Cardiac septum (tissue), 1 donor: ENCODE results near the gene FGR. TPM values are rescaled to one million over a fixed set of nuclear protein-coding genes. Genes with fewer than 3 reads are reported as not detected.
A peak's percentile ranks its signal among the peaks of the same experiment; 100 is the strongest.
"Not testable (repeated sequence)": the region's sequence is repeated elsewhere in the genome, so short reads cannot be mapped to it uniquely, and the experiment has no call there.

Experiments
- DNase-seq: peaks from one replicate; pipeline ENCODE4 v3.0.0-alpha.2; 2020; ENCODE audit warnings: low spot score
- intact Hi-C: fragments of 100-400 bp; cut with DNase I; formaldehyde crosslinking; loops from one replicate; pipeline ENCODE4 v1.14.0; 2022
- long read RNA-seq: library from polyadenylated mRNA; unstranded; transcript quantifications from one replicate; pipeline ENCODE4 v2.0.0, GENCODE V29; 2021
- total RNA-seq: library from RNA; stranded (reverse); fragmentation: NEBNext Ultra II Directional; extraction: Animal tissue kit (Norgen Biotek cat#: 25700); gene quantifications from one replicate; pipeline ENCODE4 v1.2.1, GENCODE V29; 2021
- donor health status: DM: no; HTN: no; CAD: no.

The FGR gene
- total RNA-seq = 3.8 TPM
- long read RNA-seq = 0 reads

- intact Hi-C loops = no loop called here
- DNase-seq = peak; percentile 86
These were observed at the start of gene FGR for GRCh38 chr1:27634985-27635367. FGR (minus strand) TSS chr1:27635185; CDS start chr1:27623916, 11,269 bp downstream.

- intact Hi-C loops = no loop called here
These were observed 49.2 kb upstream of the FGR start for GRCh38 chr1:27684176-27684575.

DNA sequence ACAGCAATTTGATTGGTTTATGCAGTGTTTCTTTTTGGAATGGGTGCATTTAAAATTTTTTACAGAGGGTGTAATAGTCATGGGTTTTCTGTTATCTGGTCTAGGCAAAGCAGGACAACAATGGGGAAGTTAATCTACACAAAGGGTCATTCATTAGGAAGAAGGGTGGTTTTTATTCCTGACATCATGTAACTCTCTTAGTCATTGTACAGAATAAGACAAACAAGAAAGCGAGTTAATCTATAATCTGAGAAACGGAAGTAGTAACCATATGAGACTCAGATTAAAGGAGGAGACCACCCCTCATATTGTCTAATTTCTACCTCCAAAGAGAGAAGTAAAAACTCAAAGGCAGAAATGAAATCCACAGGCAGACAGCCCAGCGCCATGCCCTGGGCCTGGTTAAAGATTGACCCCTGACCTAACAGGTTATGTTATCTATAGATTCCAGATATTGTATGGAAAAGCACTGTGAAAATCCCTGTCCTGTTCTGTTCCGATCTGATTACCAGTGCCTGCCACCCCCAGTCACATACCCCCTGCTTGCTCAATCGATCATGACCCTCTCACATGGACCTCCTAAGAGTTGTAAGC, 47.5 kb upstream of the FGR start:
- intact Hi-C loops = no loop called here
- DNase-seq = no peak

More at GRCh38 chr1:27684176-27684575, 49.2 kb upstream of the FGR start:
- no peak for DNase-seq

DNA sequence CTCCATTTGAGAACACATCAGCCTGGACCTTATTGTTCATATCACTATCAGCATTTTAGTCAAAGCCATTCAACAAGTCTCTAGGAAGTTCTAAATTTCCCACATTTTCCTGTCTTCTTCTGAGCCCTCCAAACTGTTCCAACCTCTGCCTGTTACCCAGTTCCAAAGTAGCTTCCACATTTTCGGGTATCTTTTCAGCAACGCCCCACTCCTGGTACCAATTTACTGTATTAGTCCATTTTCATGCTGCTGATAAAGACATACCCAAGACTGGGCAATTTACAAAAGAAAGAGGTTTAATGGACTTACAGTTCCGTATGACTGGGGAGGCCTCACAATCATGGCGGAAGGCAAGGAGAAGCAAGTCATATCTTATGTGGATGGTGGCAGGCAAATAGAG, 46.6 kb upstream of the FGR start:
- DNase-seq, intact Hi-C loops: not testable (repeated sequence)

DNA sequence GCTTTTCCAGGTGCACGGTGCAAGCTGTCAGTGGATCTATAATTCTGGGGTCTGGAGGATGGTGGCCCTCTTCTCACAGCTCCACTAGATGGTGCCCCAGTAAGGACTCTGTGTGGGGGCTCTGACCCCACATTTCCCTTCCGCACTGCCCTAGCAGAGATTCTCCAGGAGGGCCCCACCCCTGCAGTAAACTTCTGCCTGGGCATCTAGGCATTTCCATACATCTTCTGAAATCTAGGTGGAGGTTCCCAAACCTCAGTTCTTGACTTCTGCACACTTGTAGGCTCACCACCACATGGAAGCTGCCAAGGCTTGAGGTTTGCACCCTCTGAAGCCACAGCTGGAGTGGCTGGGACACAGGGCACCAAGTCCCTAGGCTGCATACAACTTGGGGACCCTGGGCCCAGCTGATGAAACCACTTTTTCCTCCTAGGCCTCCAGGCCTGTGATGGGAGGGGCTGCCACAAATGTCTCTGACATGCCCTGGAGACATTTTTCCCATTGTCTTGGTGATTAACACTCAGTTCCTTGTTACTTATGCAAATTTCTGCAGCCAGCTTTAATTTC, 45.3 kb upstream of the FGR start:
- DNase-seq, intact Hi-C loops: not testable (repeated sequence)

DNA sequence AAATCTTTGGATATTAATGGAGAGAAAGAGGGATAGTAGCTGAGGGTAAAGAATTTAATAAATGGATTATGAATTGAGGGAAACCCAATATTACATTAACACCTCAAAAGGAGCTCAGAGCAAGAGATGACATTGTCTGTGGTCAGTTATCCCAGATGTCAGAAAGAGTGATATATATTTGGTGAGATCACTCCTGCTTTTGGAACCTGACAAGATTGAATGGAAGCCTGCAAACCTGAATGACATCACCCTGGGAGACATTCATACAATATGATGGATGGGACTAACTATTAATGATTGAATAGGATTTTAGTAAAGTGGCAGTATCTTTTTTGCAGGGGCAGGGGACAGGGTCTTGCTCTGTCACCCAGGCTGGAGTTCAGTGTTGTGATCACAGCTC, 43.8 kb upstream of the FGR start:
- no peak for DNase-seq
- intact Hi-C loops = no loop called here

DNA sequence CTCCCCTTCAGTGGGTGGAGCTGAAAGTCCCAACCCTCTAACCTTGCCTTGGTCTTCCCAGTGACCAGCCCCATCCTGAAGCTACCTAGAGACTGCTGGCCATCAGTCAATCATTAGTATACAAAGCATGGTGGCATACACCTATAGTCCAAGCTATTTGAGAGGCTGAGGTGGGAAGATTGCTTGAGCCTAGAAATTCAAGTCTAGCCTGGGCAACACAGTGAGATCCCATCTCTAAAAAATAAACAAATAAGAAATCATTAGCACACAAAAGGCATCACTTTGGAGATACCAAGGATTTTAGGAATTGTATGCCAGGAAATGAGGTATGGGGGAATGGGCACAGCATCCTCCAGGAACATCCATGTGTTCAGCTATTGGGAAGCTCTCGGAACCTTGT, 41.4 kb upstream of the FGR start:
- no peak for DNase-seq
- intact Hi-C loops = no loop called here

DNA sequence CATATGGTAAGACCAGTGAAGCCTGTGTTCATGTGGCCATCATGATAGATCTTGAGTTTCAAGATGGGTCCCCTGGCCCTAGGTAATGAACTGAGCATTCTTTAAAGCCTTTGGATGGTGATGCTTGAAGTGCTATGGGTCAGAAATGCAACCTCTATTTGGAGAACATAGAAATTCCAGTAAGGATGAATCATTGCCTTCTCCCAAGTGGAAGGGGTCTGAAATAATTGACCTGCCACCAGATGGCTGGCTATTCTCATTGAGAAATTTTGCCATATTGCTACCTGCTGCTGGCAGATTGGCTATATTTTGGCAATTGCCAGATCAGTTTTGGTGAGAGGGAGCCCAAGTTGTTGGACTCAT, 37.7 kb upstream of the FGR start:
- no peak for DNase-seq
- intact Hi-C loops = loop anchor here (1.0 to 5.0 kb wide), 2 partner anchors 53 to 100 kb away; partner anchors contain the start of genes FAM76A and STX12

DNA sequence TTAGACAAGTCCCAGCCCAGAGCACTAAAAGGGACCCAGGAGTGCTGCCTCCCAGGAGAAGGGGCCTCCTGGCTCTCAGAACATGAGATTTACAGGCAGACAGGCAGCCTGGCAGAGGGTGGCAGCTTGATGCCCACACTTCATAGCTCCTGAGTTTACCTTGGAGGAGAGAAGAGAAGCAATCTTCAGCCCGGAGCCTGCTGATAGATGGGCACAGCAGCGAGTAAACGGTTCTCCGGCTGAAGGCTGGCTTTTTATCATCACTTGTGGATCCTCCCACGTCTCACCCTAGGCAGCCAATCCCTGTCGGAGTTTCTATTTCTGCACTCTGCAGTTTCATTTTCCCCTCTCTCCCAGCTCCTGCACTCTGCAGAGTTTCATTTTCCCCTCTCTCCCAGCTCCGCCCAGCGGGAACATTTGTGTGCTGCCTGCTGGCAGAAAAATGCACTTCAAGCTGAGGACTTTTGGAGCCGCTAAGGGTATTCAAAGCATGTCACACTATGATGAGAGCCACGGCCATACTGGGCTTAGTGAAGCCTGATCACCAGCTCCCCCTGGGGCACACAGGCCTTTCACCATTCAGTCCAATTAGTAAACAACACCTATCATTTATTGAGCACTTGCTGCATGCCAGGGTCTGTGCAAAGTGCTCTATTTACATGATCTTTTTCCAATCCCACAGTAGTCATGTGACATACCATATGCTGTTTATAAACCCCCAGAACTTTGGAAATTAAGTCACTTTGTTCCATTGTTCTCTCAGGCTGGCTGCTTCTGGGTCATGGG, 37.2 kb upstream of the FGR start, which contains the start of gene IFI6:
TSS of gene IFI6 (minus strand) at position 229 of the 786 bp plus-strand sequence. CDS start 2,878 bp downstream, outside the sequence.
- intact Hi-C loops = loop anchor here (1.0 to 5.0 kb wide), 2 partner anchors 53 to 100 kb away; partner anchors contain the start of genes FAM76A and STX12
- peak; percentile 94 for DNase-seq

GRCh38 chr1:27669876-27670275, 34.9 kb upstream of the FGR start:
- DNase-seq = no peak
- intact Hi-C loops = loop anchor here (5.0 kb wide), 1 partner anchor 102 kb away; the partner anchor contains the start of gene STX12

- intact Hi-C loops = no loop called here
- DNase-seq = peak; percentile 92
These were observed 34.1 kb upstream of the FGR start for GRCh38 chr1:27668808-27669723.

- intact Hi-C loops = no loop called here
- no peak for DNase-seq
These were observed 33.3 kb upstream of the FGR start for GRCh38 chr1:27668121-27668807.

GRCh38 chr1:27666791-27667254, 31.8 kb upstream of the FGR start:
- intact Hi-C loops = no loop called here
- DNase-seq = no peak

DNA sequence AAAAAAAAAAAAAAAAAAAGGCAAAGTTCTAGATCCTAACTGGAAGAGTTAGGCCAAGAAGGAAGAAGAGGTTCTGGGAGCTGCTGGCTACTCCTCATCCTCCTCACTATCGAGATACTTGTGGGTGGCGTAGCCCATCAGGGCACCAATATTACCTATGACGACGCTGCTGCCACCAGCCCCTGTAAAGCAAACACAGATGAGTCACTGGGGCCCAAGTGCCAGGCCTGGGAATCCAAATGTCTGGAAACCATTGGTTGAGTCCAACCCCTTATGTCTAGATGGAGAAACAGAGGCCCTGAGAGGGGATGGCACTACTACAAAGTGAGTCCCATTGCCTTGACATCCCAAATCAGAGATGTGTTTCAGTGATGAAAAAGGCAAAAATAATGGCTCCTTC, 31.3 kb upstream of the FGR start:
- no peak for DNase-seq
- intact Hi-C loops = no loop called here

- no peak for DNase-seq
- intact Hi-C loops = loop anchor here (2.0 kb wide), 1 partner anchor 364 kb away; no protein-coding TSS in a partner anchor
These were observed 30.1 kb upstream of the FGR start for GRCh38 chr1:27665016-27665651.

DNA sequence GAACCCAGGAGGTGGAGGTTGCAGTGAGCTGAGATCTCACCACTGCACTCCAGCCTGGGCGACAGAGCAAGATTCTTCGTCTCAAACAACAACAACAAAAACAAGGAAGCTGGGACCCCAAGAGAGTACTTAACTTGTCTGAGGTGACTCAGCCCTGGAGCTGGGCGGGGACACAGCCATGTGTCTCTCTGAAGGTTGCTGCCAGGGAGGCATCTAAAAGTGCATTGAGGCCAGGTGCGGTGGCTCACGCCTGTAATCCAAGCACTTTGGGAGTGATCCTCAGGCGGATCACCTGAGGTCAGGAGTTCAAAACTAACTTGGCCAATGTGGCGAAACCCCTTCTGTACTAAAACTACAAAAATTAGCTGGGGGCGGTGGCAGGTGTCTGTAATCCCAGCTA, 29.3 kb upstream of the FGR start:
- intact Hi-C loops = loop anchor here (1.0 to 5.0 kb wide), 4 partner anchors 55 to 363 kb away; partner anchors contain the start of gene GPR3
- DNase-seq = no peak

DNA sequence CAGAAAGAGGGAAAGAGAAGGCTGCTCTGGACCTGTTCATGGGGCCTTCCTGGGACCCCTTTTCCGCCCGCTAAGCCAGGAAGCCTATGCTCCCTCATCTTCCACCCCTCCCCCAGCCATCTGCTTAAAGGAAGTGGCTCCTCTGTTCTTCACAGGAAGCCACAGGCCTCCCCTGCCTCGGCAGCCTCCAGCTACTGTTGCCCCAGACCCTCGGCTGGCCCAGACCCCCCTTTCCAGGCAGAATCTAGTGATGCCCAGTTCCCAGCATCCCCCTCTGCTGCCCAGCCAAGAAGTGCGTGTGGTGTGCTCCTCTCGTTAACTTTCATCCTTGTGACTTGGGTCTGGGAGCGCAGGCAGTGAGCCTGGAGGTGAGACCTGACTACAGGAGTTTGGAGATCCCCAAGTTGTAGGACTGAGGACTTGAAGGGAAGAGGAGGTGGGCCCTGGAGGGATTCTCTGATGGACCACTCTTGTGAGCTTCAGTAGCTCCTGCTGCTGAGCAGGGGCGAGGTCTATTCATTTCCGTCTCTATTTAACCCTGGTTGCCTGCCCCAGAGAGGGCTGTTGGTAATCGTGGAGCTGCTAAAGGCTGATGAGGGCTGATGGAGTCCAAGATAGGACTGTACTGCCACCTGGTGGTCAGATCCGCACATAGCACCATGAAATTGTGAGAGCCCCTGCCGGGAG, 27.9 kb upstream of the FGR start:
- peak; percentile 89 for DNase-seq
- intact Hi-C loops = loop anchor here (1.0 to 5.0 kb wide), 4 partner anchors 19 to 271 kb away; partner anchors contain the start of gene GPR3
